ENCODE data around the gene ACIN1.

Gene ACIN1

DNA sequence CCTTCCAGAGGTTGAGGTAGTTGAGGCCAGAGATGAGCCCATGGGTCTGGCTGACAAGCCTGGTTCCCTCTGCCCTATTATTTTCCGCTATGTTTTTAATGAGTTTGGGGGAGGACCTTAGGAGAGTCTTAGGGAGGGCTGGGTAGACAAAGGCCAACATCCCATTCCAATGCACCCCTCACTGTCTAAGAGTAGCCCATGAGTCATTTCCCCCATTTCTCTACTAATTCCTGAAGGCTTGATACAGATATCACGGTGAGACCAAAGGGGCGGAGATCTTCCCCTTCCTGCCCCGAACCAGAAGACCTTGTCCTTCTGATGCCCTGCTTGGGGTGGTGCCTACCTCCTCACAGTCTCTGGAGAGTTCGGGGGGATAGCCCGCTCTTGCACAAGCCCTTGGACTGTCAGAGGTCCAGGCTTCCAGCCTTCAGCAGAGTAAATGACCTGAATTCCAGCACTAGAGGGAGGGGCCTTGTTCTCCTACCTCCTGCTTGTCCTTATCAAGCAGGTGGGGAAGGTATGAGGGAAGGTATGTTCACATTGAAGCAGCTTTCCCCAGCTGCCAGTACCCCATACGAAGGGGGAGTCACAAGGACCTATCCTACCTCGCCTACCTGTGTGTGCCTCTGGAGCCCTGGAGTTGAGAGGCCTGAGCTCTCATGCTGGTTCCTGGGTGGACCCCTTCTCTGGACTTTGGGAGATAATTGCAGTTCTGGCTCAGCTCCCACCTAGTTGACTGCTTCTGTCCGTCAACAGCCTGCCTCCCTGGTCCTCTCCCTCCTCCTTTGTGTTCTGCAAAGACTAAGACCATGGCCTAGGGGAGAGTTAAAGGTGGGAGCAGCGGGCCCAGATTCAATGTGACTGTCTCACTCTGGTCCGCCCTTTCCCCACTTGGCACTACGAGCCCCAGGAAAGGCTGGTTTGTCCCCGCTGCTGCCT is 49.2 kb downstream of the ACIN1 start:
- DNase-seq (ENCODE audit: low spot score), result no peak
- FAIRE-seq, result no peak

DNA sequence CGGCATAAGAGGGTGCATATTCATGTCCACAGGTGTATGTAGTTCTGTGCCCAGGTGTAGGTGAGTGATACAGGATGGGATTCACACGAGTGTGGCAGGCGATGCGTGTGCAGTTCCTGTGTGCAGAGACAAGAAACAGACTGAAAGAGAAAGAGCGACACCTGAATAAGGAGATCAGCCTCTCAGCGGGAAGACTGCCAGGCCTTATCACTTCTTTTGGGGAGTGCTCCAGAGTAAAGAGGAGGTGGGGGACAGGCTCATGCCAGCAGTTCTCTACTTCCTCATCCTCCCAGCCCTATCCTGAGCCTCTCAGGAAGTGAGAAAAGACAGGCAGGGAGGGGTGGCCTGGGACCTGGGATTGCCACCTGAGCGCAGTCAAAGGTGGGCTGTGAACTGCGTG is 50.1 kb downstream of the ACIN1 start:
- no peak for FAIRE-seq
- DNase-seq (ENCODE audit: low spot score), result no peak

DNA sequence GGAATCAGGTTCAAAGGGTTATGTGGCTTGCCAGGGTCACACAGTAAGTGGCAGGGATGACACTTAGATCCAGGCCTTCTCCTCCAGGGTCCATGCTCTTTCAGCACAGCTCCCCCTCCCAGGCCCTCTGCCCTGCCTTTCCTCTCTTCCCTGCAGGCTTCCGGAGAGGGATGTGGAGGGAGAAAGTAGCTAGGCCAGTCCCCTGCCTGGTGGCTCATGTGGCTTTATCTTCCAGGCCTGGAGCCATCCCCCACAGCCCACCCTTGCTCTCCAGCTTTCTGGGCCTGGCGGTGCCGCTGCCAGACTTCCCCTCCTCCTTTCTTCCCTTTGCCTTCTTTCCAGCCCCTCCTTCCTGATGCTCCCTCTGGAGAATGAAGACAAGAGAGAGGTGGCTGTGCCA is 51.2 kb downstream of the ACIN1 start:
- DNase-seq (ENCODE audit: low spot score) (no peak), FAIRE-seq (no peak)

DNA sequence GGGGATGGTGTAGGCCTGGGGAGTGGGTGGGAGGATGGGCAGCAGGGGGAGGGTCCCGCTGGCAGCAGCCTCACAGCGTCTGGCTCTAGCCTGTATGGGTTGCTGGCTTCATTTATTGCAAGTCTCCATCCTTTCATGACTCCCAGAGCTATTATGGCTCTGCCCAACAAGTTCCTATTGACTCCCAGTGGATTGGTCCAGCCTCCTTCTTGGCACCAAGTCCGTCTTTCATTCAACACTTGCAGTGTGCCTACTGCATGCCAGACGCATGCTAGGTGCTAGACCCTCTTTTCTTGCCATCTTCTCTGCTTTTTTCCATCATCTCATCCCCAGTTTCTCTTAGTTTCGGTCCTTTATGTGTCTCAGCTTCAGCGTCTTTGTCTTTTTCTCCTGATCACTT is 51.8 kb downstream of the ACIN1 start:
- DNase-seq (ENCODE audit: low spot score) (no peak), FAIRE-seq (no peak)

DNA sequence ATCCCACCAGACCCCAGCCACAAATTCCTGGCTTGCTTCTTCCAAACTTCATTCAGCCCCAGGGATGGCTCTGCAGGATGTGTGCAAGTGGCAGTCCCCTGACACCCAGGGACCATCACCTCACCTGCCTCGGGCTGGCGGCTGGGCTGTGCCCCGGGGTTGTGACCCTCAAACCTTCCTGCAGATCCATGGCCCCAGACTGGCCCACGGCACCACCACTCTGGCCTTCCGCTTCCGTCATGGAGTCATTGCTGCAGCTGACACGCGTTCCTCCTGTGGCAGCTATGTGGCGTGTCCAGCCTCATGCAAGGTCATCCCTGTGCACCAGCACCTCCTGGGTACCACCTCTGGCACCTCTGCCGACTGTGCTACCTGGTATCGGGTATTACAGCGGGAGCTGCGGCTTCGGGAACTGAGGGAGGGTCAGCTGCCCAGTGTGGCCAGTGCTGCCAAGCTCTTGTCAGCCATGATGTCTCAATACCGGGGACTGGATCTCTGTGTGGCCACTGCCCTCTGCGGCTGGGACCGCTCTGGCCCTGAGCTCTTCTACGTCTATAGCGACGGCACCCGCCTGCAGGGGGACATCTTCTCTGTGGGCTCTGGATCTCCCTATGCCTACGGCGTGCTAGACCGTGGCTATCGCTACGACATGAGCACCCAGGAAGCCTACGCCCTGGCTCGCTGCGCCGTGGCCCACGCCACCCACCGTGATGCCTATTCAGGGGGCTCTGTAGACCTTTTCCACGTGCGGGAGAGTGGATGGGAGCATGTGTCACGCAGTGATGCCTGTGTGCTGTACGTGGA is 52.6 kb downstream of the ACIN1 start, which contains the start of gene PSMB11:
Gene PSMB11 (plus strand): TSS at position 51 of the 804 bp plus-strand sequence. CDS start 14 bp downstream, at position 65.
- DNase-seq (ENCODE audit: low spot score), result no peak
- no peak for FAIRE-seq

DNA sequence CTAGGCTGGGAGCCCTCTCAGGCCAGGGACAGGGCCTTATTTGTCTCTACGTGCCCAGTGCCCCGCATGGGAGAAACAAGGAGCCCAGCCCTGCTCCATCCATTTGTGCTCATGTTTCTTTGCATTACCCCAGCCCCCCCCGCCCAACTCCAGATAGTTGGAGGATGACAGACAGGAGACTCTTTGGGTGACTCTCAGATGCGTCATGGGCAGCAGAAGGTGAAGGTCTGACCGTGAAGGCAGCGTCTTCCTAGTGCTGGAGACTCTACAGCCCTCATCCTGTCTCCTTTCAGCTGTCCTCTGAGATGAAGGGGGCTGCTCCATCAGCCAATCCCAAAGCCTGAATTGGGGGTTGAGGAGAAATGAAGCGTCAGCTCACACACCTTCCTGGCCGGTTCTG is 53.2 kb downstream of the ACIN1 start:
- FAIRE-seq (no peak), DNase-seq (ENCODE audit: low spot score) (peak; percentile 39)

DNA sequence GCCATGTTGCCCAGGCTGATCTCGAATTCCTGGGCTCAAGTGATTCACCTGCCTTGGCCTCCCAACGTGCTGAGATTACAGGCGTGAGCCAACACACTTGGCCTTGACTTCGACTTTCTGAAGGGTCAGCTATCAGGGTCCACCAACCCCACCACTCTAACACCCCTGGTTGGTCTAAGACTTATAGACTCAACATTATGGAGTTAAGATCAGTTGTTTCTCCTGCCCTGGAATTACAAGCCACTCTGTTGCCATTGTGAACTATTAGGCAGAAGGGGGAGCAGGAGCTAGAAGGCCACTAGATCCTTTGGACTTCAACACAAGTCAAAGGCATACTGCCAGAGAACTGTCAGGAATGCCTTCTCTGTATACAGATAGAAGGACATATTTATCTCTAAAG is 54.8 kb downstream of the ACIN1 start:
- no peak for FAIRE-seq

DNA sequence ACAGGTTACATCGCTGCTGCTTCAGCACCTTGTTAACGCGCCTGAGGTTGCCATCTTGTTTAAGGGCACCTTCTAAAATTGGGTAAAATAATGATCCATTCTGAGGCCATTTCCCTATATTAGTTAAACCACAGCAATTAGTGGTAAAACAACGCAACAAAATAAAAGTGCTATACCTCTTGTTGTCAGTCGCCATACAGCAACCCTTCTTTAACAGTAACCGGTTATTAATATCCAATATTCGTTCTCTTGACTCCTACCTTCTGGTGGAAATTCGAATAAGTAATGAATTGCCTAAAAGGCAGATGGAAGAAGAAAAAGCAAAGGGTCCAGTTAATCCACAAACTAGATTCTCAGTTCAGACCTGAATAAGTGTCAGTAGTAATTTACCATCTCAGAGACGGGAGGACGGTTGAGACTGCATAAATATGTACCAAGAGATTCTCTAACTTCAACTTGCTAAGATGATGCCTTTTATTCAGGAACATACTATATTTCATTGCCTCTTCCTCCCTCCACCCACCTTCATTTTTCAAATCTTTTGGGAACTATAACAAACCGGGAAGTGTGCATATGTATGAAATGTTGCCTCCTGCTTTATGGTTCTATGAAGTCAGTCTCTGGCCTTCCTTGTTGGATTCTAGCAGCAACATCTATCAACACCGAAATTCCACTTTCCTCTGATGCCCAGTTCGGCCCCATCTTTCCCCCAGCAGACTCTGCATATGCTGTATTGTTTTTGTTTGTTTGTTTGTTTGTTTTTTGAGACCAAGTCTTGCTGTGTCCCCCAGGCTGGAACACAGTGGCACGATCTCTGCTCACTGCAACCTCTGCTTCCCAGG is 59.4 kb downstream of the ACIN1 start:
- FAIRE-seq (no peak), DNase-seq (ENCODE audit: low spot score) (no peak)

More for the DNA sequence above, 54.8 kb downstream of the ACIN1 start:
- no peak for DNase-seq (ENCODE audit: low spot score)

DNA sequence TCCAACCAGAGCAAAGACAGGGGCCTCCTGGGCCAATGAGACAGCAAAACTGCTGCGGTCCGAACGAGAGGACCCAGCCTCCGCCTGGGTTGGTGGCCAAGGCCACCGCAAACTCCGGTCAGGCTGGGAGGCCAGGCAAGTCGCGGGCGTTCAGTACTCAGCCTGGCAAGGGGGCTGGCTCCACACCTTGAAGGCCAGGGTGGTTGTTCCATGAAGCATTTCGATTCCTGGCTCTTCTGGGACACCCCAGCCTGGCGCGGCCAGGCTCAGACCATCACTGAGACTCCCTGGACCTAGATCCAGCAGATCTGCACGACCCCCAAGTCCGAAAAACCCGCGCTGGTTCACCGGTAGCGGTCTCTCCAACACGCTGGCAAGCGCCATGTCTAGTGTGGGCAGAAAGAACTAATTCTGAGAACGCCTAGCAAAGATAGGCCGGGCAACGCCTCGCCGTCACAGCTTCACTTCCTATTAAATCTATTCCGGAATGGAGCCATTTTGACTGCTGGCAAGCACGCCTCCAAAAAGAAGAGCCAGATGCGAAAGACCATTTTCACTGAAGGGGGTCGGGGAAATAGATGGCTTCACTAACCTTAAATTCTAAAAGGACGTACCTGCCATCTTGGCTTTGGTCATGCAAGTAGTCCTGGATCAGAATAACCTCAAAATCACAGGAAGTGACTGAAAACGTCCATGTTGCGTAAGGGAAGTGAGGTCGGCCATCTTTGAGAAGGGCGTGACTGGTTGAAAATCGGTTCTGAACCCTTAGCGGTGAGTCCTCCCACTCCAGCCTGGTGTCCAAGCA is 60.2 kb downstream of the ACIN1 start, which contains the start of gene PSMB5:
Gene PSMB5 (minus strand): TSS at position 403 of the 805 bp plus-strand sequence. CDS start 19 bp downstream, at position 384.
- DNase-seq (ENCODE audit: low spot score) (peak; percentile 79), FAIRE-seq (no peak)

DNA sequence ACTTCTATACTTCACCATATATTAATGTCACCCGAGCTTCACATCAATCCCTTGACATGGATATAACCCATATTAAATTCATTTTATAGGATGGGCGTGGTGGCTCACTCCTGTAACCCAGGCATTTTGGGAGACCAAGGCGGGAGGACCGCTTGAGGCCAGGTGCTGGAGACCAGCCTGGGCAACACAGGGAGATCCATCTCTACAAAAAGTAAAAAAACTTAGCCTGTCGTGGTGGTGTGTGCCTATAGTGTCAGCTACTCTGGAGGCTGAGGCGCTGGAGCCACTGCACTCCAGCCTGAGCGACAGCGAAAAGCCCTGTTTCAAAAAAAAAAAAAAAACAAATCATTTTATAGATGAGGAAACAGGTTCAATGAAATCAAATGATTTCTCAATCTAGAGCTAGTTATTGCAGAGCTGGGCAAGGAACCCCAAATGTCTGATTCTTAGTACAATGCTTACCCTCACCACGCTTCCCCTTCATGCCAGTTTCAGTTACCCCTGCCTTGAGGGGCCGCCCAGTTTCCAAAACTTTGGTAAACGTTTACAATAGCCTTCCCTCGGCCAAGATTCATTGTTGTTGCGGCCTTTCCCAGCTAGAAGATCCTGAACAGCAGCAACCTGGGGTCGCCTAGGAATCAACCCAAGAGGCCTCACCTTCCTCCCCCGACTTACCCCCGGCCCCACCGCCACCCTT is 61.0 kb downstream of the ACIN1 start:
- DNase-seq (ENCODE audit: low spot score) (no peak), FAIRE-seq (no peak)

DNA sequence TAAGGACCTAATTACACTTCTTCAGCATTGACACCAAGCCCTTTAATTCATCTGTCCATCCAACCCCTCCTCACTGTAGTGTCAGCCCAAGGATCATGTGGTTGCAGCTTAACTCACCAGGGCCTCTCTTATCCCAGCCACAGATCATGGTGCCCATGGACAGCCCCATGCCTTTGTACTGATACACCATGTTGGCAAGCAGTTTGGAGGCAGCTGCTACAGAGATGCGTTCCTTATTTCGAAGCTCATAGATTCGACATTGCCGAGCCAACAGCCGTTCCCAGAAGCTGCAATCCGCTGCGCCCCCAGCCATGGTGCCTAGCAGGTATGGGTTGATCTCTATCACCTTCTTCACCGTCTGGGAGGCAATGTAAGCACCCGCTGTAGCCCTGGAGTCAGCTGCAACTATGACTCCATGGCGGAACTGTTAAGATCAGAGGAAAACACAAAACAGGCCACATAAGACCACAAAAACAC is 61.6 kb downstream of the ACIN1 start:
- FAIRE-seq (no peak), DNase-seq (ENCODE audit: low spot score) (no peak)

DNA sequence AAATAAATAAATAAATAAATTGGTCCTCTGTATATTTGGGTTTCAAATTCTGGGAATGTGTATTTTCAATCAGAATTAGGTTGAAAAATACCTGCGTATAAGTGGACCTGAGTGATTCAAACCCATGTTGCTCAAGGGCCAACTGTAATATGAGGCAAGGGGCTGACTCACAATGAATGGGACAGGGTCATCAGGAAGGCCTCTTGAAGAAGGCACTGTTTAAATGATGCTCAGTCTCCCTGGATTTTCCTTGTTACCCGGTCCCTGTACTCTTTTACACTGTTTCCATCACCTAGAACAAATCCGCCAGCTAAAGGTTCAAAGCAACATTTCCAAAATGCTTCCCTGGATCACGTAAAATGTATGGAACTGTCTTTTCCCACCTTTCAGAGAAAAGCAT is 64.0 kb downstream of the ACIN1 start:
- FAIRE-seq (no peak), DNase-seq (ENCODE audit: low spot score) (no peak)

DNA sequence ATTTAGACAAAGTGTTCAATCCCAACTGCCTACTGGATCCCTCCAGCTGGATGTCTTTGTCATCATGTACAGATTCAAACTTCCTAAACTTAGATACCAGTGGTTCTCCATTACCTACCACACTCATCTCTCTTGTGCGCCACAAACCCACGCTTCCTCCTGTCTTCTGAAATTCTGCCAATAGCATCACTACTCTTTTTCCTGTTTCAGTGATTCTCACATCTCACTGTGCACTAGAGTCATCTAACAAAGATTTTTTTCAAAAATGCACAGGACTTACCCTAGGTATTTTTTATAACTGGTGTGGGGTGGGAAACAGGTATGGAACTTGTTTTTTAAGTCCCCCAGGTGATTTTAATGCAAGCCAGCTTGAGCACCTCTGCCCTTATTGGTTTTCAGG is 66.1 kb downstream of the ACIN1 start:
- DNase-seq (ENCODE audit: low spot score), result no peak
- FAIRE-seq, result no peak

DNA sequence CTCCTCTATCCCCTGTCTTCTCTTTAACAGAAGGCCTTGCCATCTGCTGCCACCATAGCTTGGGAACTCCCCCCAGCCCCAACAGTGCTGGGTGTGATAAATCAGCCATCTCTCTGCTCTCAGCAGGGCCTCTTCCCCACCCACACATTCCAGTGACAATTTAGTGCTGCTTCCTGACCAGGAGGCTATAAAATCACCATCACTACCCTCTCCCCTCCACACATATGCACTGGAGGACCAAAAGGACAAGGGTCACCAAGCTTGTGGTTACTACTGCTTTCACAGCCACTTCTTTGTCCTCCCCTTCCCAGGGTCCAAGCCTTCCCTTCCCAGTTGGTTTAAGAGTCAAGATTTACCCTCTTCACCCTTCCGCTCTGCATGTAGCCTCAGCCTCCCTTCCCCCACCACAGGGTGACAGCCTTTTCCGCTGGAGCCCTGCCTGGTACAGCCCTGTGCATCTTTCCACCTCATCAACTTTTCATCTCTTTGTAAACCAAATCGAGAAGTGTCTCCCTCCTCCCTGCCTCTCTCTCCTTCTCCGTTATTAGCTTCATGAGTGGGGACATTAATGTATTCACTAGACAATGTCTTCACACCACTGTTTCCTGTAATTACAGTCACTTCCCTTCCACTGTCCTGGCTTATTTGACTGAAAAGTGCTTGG is 69.7 kb downstream of the ACIN1 start:
- no peak for FAIRE-seq

DNA sequence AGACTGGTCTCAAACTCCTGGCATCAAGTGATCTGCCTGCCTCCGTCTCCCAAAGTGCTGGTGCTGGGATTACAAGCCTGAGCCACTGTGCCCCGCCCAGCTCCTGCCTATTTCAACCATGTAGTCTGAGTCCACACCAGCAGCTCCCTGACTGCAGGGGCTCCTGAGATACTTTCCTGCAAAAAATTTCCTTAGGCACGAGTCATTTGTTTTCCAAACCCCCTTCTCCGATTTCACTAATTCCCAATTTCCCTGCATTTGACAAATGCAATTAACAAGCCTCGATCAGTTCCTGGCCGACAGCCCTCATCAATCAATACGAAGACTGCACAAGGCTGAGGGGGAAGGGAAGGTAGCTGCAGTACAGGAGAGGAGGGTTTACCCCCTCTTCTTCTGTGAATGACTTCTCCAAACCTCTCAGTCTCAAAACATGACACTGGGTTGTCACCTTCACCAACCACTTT is 70.3 kb downstream of the ACIN1 start:
- DNase-seq (ENCODE audit: low spot score), result no peak
- no peak for FAIRE-seq

More for the DNA sequence above, 69.7 kb downstream of the ACIN1 start:
- no peak for DNase-seq (ENCODE audit: low spot score)

DNA sequence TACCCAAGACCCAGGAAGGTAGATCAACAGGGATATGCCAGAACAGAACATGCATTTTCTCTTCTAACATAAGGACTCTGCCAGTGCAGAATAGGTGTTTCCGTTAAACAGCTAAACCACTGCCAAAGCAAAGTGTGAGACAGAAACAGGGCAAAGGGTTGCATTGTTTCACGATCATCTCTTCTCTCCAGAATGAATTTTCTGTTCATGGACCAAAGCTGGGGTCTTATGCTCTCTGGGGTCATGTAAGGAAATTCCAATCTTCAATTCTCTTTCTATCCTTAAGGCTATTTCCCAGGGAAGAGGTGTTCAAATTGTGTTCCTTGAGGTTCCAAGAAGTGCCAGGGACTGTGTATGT is 71.2 kb downstream of the ACIN1 start:
- DNase-seq (ENCODE audit: low spot score), result no peak
- FAIRE-seq, result no peak

DNA sequence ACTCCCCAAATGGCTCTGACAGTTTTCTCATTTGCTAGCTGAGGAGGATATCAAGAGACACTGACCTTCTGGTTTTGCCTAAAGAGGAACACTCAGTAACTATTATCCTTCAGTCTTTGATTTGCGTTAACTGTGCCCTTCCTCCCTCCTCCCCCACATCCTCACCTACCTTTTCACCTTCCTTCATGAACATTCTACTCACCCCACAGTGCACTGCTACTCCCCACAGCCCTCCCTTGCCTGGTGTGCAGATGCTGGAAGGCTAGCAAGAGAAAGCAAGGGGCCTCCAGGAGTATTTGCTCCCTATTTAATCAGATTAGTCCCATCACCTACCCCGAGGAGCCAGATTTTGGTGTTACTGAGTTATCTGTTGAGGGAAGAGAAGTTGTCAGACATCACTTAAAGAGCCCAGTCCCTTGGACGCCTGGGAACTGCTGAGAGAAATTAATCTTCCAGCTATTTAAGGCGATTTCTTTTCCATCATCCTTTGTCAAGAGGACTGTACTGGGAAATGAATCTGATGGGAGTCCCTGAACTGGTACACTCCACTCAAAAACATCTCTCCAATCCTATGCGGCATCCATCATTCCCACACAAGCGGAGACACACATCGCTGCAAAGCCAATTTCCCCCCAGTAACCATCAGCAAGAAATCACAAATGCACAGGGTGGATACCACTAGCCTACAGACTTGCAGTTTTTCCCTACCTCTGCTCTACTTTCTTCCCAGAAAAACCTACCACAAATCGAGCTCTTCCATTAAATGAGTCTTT is 71.7 kb downstream of the ACIN1 start:
- FAIRE-seq (no peak), DNase-seq (ENCODE audit: low spot score) (no peak)

DNA sequence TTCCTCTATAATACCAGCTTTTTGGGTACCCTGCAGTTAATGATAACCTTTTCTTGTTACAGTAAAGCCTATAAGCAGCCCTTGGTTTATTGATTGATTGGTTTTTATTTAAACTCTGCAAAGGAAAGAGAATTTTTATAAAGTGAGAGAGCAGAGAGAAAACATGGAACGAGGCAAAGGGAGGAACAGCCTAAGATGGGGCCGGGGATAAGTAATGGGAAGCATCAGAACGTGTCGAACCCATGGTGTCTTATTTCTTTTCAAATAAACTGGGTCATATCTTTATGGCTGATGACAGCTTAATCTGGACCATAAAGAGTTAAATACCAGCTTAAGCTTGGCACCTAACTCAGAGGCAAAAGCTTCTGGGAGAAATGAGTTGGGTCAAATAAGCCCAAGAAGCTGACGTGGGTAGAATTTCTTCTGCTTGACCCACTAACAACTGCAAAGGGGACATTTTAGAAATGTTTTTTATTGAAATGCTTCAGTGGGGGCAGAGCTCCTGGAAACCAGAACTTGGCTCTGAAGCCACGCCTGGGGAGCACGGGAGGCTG is 73.0 kb downstream of the ACIN1 start:
- DNase-seq (ENCODE audit: low spot score), result no peak
- no peak for FAIRE-seq

Data from RCC 7860 (cell line).